HG03066 (cell line): Measurements from ENCODE around the gene IGF2BP3.

Experiments
- ATAC-seq: cut with Tn5 transposase; IDR thresholded peaks from one replicate; pipeline ENCODE4 v1.9.1; 2021; ENCODE audit warnings: low read depth; ENCODE audit not compliant: unreplicated experiment

IGF2BP3 gene

DNA sequence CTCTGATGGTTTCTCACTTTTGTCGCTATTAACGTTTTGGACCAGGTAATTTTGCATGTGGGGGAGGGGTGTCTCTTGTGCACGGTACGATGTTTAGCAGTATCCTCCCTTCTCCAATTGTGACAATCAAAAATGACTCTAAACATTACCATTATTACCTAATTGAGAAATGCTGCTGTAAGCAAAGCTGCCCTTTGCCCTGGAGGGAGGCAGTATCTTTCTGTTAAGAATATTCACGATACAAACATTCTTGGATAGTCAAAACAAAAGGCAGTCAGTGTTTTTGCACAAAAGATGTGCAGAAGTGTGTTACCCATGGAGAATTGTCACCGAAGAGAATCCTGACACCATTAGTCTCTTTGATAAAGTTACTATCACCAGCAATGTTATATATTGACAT, 161.5 kb downstream of the IGF2BP3 start:
- ATAC-seq = no peak

DNA sequence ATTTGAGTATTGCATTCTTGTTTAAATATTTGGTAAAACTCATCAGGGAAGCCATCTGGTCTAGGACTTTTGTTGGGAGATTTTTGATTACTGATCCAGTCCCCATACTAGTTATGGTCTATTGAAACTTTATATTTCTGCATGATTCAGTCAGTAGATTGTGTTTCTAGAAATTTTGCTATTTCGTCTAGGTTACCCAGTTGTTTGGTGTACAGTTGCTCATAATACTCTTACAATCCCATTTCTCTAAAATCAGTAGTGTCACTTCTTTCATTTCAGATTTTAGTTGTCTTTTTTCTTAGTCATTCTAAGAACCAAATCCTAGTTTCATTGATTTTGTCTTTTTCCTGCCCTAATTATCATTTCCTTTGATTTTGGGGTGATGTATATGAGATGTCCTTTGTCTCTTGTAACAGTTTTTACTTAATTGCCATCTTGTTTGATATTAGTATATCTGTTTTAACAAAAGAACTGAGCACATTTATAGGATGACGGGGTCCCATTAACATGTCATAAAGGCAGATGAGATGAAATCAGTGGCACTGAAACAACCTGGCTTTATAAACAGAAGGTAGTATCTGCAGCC, 163.3 kb downstream of the IGF2BP3 start:
- ATAC-seq = no peak

DNA sequence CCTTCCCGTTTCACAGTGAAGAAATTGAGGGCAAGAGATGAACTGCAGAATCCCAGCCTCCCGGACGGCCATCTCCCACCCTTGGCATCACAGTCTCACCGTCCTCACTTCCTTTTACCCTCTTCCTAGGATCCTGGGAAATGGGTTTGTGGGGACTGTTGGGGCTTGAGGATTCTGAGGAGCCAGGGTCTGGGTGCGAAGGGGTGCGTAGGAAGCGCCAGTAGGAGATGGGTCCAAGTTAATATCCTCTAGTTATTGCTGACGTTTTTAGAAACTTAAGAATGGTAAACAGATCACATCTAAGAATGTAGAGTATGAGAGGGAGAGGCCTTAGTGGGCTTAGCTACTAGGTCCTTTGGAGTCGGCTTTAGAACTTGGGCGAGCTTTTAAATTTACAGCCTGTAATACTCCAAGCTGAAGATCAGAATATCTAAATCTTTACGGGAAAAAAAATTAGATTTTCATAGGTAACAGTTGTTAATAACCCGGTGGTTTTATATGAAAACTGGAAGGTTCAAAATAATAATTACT, 170.5 kb downstream of the IGF2BP3 start:
- no peak for ATAC-seq

DNA sequence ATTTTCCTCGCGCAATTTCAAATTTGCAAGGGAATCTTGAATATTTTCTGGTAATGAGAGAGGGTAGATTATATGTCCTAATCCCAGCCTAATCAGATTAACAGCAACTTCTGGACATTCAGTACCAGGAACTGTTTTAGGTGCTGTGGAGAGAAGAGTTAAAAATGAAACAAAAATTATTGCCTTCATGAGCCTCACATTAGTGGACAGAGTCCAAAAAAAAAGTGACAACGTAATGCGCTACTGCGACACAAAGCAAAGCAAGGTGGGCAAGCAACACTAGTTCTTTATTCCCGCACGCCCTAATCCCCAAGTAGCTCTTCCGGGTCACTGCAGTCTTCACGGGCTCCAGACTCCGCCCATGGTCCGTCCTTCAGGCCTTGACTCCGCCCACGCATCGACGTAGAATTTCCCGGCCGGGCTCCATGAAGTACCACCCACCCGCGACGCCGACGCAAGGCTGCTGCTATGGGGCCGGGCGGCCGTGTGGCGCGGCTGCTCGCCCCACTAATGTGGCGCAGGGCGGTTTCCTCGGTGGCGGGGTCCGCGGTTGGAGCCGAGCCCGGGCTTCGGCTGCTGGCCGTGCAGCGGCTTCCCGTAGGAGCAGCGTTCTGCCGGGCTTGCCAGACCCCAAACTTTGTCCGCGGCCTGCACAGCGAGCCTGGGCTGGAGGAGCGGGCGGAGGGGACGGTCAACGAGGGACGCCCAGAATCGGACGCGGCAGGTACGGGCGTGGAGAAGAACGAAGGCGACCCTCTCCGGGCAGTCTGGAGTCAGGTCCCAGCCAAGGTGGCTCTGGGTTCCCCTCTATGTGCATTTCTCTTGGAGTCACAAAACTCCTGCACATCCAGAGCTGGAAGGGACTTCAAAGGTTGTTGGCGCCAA, 171.2 kb downstream of the IGF2BP3 start, which contains the start of gene MALSU1:
MALSU1 (plus strand) TSS at position 455 of the 885 bp plus-strand sequence; CDS start at position 469, 14 bp downstream.
- peak; percentile 99 for ATAC-seq

DNA sequence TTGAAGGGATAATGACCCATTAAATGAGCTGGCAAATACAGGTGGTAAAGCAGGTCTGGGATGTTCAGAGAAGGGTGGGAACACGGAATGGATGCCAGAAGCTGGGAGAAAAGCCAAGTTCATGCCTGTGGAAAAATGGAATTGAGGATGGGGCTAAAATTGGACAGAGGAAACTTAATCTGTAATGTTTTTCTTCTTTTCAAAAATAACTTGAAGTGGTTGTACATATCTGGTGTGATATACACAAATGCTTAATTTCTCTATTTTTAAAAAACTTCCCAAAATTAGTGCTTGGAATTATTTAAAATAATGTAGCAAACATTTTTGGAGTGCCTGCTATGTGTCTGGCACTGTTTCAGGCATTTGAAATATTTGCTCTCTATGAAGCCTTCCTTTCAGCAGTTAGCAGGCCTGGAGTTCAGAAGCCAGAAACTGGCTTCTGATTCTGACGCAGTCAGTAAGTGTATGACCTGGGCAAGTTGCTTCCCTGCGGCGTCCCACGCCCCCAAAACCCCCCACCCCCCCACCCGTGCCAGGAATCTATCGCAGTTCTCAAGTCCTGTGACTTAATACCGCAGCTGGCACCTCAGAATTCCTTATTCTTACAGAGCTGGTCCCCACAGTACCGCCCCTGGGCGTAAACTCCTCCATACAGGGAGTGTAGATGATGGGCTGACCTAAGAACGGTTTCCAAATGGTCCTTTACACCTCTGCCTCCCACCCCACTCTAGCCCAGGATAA, 172.0 kb downstream of the IGF2BP3 start:
- no peak for ATAC-seq

DNA sequence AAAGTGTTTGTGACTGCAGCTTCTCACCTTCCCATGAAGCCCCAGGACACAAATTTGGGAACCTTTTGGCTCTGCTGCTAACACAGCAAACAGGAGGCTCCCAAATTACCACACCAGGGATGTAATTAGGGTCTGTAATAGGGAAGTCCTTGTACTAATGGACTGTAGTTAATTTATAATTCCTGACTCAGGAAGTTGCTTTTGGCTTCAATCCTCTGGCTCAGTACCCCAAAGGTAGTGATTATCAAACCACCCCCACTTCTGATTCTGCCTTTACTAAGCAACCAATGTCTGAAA, 174.9 kb downstream of the IGF2BP3 start:
- no peak for ATAC-seq

DNA sequence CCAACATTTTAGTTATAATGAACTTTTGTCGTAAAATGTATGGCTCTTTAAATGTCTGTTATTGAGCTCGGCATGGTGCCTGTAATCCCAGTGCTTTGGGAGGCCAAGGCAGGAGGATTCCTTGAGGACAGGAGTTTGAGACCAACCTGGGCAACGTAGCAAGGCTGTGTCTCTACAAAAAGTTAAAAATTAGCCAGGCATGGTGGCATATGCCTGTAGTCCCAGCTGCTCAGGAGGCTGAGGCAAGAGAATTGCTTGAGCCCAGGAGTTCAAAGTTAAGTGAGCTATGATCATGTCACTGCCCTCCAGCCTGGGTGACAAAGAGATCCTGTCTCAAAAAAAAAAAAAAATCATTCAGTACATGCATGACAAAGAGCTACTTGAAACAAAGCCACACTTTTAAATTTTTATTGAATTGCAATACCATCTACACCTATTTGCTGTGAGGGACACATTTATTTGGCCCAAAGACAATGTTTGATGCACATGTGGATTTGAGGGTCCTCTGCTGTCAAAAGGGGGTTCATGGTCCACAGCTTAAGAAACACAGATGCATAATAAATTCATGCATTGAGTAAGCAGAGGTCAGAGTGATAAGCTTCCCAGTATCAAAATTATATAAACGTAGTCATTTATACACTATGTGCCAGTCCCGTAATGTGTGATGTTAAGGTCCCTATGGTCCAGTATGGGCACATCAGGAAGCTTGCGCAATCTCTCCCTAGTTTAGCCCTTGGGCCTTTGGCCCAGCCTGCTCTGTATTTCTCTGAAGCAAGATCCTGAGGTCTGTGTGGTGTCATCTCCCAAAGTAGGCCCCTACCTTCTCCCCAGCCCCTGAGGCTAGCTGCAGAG, 175.5 kb downstream of the IGF2BP3 start:
- no peak for ATAC-seq

DNA sequence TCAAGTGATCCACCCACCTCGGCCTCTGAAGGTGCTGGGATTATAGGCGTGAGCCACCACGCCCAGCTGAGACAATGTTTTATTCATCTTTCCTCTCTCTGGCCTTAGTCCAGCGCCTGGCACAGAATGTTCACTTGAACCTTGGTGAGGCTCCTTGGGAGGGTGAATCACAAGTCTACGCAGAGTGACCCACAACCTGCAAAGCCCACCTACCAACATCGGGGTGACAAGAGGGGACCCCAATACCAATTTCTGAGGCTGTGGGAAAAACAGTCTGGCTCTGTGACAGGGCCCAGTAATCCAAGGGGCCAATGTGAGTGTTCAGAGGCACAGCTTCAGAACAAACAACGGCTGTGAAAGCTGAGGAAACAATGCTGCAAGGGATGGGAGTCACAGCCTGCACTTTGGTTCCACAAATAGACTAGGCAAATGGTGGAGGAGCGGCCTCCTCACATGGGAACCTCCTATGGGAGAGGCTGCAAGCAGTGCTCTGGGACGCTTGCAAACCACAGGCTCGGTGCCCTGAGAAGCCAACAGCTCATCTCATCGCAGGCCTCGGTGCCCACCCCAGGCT, 176.7 kb downstream of the IGF2BP3 start:
- ATAC-seq = no peak

DNA sequence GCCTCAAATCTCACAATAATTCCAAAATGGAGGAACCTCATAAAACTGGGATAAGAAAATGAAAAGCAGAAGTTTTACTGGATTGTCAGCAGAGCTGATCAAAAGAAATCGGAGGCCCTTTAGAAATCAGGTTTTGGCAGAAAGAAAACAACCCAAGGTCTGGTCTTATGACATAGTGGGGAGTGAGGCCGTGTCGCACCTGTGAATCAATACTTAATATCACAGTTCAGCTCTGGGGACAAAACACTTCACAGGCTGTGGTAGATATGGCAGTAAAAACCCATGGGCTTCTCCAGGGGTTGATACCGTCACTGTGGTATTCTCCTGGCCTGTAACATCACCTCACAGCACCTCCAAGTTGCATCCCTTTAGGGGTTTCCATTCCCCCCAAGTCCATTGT, 177.7 kb downstream of the IGF2BP3 start:
- no peak for ATAC-seq

DNA sequence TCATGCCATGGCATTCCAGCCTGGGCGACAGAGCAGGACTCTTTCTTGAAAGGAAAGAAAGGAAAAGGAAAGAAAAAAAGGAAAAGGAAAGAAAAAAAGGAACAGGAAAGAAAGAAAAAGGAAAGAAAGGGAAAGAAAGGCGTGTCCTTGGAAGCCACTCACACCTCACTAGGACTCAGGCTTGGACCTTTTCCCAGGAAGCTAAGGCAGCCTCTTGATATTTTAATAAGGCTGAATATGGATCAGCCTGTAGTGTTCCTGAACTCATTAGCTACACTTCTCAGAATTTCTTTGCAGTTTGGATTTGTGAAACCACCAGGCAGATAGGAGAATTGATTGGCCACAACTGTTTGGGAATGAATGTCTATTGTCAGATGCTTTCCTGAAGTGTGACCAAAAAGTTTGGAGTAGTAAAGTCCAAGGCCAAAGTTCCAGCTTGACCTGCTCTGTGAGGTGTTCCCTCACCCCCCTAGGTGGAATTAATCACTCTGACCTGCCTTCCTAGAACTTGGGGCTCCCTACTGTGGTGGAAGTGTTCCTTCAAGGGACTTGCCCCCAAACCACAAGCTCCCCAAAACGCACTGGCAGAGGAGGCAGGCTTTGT, 178.2 kb downstream of the IGF2BP3 start:
- ATAC-seq = no peak

DNA sequence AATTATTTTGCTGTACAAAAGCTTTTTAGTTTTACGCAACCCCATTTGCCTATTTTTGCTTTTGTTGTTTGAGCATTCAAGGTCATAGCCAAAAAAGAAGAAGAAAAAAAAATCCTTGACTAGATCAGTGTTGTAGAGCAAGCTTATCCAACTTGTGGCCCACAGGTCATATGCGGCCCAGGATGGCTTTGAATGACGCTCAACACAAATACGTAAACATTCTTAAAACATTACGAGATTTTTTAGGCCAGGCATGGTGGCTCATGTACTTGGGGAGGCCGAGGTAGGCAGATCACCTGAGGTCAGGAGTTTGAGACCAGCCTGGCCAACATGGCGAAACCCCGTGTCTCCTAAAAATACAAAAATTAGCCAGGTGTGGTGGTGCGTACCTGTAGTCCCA, 179.3 kb downstream of the IGF2BP3 start:
- ATAC-seq = no peak

DNA sequence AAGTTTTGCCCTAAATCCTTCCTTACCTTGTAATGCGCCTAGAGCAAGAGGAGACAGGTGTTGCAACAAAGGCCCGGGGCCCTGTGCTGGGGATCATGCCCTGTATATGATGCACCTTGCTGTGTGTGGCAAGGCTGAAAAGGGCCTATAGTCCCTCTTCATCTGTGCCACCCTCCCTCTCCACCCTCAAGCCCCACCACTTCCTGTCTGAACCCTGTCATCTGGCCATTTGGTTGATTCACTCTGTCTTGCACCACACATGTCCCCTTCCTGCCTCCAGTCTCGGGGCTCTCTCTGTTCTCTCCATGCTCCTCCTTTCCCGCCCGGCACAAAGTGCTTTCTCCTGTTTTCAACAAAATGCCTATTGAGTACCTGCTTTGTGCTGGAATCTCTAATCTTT, 182.7 kb downstream of the IGF2BP3 start:
- no peak for ATAC-seq

DNA sequence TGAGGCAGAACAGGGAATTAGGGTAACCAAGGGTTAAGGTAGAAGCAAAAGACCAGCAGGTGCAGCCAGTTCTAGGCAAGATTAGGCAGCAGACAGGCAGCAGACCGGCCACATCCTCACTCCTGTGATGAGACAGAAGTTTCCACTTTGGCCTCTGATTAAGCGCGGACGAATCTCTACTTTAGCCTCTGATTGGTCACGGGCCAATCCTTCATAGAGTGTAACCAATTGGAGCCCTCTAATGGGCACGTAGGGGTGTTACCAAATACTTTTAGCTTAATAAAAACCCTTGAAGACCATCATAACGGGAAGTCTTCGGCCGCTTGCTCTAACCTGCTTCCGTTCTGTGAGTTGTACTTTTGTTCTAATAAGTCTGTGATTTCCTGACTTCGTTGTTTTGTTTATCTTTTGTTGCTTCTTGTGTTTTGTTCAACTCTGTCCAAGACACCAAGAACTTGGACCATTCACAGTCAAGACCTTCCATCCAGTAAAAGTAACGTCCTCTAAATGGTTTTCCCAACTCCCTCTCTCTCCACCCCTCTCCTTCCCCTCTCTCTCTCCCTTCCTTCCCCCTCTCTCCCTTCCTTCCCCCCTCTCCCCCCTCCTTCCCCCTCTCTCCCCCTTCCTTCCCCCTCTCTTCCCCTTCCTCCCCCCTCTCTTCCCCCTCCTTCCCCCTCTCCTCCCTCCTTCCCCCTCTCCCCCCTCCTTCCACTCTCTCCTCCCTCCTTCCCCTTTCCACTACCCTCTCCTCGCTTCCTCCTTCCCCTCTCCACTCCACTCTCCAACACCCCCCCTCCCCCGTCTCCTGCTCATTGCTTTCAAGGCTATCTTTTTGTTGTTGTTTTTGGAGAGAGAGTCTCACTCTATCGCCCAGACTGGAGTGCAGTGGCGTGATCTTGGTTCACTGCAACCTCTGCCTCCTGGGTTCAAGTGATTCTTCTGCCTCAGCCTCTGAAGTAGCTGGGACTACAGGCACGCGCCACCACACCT, 184.3 kb downstream of the IGF2BP3 start:
- no peak for ATAC-seq

DNA sequence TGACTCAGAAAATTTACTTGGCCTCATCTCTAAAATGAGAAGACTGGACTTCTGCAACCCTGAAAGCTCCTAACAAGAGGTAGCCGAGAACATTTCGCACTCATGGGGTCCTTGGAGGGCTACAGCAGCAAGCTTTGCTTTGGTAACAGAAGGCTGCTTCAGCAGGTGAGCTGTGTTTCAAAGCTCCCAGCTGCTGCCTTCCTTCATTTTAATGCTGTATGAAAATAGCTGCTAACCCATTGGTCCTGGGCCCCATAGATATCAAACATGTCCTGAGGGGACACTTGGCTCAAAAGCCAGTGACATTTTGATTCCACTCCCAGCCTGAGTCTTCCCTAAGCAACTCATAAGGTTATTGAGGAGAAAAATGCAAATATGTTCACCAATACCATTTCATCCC, 185.4 kb downstream of the IGF2BP3 start:
- no peak for ATAC-seq

DNA sequence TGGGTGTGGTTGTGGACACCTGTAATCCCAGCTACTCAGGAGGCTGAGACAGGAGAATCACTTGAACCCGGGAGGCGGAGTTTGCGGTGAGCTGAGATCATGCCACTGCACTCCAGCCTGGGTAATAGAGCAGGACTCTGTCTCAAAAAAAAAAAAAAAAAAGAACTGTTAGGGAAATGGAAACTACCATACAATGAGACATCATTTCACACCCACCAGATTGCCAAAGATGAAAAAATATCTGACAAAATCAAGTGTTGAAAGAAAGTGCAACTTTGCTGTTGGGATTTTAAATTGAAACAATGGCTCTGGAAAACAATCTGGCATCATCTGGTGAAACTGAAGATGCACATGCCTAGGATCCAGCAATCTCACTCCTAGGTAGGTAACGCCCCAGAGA, 187.2 kb downstream of the IGF2BP3 start:
- ATAC-seq = no peak

DNA sequence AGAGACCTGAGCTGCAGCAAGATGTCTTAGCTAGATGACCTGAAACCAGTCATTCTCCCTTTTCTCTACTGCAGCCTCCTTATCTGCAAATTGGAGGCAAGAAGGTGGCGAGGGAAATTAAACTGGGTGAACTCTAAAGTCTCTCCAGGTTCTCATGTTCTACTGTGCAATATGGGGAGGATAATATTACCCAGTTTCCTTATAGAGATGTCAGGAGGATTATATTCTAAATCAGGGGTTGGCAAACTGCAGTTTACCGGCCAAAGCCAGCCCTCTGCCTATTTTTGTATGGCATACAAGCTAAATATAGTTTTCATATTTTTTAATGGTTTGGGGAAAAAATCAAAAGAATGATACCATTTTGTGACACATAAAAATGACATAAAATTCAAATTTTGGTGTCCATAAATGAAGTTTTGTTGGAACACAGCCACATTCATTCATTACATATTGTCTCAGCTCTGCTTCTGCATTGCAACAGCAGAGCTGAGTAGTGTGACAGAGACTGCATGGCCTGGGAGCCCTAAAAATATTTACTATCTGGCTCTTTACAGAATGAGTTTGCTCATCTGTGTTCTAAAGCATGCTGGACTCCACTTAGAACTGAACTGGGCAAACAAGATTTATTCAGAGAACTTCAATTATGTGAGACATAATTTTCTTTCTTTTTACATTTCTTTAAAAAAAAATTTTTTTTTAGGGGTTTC, 190.3 kb downstream of the IGF2BP3 start:
- no peak for ATAC-seq

DNA sequence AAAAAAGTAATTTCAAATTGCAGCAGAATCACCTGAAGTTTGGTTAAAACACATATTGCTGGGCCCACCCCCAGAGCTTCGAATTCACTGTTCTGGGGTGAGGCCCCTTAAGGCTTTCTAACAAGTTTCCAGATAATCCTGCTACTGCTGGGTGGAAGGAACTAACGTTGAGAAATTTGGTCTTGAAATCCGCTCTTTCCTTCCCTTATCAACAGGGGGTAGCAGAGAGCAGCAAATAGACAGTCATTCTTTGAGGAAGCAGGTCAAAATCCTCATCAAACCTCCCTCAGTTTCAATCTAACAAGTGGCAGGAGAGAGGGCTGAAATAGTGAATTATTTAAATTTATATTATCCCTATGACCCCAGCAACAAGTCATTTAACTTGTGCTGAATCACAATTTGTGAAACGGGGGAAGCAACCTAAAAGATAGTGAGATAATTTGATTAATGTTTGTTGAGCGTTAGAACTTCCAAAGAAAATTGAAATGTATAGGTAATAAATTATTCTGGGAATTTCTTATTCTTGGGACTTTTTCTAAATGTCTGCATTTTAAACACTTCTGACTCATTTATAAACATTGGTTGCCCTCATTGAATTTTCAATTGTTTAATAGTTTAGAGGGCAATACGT, 192.8 kb downstream of the IGF2BP3 start:
- ATAC-seq = no peak
